ENCODE measurements around the gene ATG7.
"Not testable (repeated sequence)": the region's sequence is repeated elsewhere in the genome, so short reads cannot be mapped to it uniquely, and the experiment has no call there.

Gene ATG7

DNA sequence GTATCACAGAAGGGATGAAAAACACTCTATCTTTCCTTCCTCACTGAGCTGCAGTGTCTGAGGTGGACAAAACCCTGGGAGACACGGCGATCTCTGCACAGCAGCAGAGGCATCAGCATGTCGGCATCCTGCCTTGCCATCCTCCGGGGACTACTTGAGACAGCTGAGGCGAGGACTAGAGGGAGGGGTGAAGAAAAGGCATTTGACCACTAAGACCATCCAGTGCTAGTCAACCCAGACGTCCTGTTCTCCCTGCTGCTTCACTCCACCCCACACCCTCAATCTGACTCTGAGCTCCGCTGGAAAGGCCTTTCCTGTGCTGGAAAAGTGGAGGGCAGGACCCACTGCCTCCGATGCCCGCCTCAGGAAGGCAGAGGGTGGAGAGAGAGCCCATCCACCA is 304.3 kb downstream of the ATG7 start:
- DNase-seq = no peak

DNA sequence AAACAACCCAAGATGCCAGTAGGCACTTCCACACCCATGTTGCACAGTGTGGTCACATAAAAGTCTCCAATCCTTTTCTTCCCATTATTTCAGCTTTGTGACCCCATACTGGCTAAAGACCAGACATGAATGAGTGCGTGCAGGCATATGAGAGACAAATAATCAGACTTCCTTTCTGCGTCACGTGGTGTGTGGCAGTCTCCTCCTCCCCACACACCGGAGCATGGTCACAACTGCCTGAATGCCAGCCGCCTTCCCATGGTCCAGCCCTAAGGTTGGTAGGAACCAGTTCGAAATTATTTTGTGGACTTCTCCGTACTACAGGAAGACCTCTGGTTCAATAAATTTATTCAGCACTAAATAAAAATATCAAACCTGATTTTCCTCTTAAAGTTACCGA is 306.0 kb downstream of the ATG7 start:
- no peak for DNase-seq

DNA sequence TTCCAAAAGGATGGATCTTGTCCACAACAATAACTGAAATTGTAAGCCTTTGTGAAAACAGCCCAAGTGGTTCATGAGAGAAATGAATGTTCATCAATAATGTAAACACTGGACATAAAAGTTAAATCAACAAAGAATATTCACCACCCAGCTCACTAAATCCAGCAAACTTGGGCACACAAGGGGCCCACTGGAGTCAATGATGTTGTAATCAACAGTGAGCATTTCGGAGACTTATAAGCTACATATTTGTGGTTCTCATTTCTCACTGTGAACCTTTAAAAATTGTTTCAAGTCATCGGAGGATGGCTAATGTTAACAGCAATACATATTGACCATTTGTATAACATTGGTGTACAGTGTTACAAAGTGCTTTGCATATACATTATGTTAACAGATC is 308.4 kb downstream of the ATG7 start:
- DNase-seq = no peak

DNA sequence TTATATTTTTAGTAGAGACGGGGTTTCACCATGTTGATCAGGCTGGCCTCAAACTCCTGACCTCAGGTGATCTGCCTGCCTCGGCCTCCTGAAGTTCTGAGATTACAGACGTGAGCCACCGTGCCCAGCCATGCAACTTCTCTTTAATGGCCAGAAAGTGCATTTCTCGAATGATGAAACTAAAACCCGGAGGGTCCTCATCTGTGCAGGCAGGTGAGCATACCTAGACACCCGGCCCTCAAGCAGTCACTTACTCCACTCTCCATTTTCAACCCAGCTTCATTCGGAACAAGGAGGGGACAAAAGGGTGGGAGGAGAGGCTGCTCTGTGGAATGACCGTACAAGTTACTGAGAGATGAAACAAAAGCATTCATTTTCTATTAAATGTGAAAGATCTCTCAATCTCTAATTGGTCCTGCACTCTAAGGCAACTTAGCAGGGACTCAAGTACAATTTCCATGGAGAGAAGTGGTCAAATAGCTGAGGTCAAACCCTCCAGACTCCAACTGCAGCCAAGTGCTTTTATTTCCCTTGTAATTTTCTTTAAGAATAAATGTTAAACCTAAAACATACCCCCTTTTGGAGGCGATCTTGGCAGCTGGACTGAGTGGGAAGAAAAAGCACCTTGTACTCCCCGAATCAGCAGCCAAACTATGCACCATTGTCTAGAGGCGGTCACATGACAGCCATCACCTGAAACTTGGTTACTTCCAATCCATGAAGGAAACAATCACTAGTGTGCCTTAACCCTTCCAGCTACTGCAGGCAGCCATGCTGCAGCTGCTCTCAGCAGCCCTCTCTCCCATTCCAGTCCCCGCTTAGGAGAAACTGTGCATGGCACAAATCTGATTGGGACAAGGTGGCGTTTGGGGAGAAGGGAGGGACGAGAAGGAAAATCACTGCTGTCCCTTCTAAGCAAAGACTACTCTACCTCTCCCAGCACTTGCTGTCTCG is 309.3 kb downstream of the ATG7 start:
- no peak for DNase-seq

DNA sequence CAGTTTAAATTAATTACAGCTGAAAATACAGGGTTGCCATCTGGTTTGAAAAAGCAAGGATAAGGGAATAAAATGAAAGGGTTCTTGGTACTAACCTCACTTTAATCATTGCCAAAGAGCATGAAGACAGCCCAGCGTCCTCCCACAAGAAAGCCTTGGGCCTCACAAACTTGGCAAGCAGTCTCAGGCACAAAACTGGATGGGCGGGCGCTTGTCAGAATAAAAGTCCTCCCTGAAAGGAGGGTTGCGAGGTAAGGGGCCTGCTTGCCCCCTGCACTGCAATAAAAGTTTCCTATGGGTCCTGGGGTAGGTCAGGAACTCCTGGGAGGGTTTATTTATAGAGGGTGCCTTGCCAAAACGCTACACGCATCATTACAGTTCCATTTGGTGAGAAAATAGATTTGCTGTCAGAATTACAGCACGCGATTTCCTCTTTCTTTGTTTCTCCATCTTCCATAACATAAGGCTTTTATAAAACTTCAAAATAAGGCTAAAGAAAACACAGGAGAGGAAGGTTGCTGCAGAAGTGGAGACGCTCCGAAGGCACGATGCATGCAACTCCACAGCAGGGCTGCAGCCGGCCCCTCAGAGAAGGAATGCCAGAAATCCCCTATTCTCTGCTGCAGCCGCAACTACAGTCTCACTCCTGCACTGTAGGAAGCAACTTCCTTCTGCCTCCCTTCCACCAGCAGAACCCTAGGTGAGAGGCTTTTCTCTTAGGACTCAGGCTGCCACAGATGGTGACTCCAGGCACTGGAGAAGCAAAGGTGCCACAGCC is 310.2 kb downstream of the ATG7 start:
- no peak for DNase-seq

DNA sequence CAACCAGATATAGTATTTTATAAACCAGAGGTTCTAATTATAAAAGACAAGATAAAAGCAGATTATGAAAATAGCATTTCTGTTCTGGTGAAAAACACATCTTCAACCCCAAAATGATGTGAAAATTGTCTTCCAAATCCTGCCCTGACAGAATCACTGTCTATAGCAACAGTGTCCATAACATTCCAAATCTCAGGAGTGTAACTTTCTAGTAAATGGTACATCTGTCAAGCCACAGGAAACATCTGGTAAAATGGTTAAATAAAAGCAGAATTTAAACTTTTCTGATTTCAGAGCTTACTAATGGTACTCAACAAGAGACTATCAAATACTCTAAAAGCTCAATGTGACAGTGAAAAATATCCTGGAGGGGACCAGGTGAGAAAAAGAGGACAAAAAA is 311.0 kb downstream of the ATG7 start:
- no peak for DNase-seq

DNA sequence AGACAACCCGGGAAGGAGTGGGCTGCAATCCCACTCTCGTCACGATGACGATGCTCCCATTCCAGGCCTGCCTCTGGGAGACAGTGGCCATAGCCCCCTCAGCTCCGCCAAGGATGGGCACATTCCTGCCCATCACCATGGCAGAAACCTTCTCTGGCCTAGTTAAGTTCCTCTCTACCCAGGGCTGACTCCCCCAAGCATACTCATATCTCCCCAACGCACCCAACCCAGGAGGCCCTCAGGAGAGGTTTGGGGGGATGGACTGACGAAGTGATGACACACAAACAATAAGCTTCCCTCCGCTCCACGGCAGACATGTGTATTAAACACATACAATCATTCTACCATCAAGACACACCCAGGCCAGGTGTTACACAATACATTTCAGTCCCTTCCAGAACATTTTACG is 311.4 kb downstream of the ATG7 start:
- no peak for DNase-seq

DNA sequence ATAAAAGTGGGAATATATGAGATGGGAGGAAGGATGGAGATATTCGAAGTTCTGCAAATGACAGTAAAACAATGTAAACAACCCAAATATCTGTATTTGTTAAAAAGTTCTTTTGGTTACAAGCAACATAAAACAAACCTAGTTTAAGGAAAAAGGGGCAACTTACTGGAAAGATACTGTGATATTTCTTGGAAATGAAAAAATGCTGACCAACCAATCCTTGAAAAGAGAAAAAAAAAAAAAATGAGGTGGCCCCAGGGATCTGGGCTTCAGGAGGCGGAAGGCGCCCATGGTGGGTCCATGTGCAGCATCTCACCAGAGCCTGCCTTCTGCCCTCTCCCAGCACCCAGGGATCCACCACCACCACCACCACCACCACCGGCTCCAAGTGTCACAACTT is 312.4 kb downstream of the ATG7 start:
- no peak for DNase-seq

DNA sequence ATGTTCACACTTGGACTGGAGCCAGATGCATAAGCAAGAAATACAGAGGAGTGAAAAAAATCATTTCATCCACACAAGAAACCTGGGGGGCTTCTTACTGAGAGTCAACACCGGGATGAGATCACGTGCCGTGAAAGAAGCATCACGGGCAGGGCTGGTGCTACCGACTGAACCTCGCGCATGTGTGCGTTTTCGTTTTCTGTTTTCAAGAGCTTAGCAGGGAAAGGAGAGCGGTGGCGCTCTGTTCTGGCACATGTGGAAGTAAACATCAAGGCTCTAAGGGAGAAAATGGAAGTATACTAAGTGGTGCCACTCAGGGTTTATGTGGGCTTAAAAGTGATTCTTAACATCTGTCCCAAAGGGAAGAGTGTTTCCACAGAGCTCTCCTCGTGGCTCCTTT is 315.6 kb downstream of the ATG7 start:
- no peak for DNase-seq

DNA sequence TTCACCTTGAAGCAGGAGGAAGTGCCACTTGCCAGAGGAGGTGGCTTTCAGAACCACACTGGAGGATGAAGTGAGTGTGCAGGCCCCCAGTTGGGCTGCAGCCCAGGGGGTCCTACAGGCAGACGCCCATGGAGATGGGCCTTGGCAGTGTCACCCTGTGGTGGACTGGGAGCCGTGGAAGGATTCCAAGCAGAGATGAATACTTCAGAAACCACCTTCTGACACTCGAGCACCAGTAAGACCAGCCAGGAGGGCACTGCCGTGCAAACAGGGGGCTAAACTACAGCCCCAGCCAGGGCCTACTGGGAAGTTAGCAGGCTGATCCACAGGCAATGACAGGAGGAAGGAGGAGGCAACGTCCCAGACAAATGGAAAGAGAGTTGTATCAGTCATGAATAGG is 316.1 kb downstream of the ATG7 start:
- DNase-seq = no peak

DNA sequence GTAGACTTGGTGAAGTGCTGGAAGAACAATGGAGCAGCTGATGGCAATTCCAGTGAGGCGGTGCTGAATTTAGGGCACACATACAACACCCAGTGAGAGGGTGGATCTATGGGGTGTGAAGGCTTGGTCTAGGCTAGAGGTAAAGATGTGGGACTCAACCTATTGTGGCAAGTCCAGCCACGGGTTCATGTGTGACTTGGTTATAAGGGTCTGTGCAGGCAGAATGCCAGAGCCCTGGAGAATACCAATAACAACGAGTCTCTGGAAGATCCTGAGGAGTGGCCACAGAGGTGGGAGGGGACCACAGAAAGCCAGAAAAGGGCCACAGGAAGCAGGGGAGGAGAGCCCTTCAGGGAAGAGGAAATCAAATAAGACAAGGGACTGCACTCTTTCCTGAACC is 316.6 kb downstream of the ATG7 start:
- DNase-seq = no peak

DNA sequence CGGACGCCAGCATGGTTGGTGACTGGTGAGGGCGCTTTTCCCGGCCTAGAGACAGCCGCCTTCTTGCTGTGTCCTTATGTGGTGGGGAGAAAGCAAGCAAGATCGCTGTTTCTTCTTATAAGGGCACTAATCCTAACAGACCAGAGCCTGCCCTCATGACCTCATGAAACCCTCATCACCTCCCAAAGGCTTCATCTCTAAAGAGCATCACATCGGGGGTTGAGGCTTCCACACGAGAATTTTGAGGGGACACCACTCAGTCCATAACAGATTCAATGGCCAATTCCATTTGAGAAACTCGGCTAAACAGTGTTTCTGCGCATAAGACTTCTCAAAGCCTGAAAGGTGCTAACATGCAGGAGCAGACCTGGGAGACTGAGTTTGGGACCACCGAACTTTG is 317.5 kb downstream of the ATG7 start:
- DNase-seq = no peak

DNA sequence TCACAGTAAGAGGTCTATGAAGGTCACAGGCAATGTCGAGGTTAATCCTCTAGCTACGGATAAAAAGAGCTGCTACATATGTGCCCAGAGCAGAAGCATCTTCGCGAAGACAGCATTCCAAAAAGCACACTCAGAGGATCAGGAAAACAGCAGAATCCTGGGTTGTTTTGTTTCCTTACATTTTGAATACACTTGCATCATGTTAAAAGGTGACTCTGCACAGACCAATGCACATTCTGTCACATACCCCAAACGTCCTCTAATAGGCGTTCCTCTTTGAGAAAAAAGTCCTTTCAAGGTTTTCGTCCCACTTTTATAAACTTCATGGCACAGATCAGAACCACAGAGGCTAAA is 318.8 kb downstream of the ATG7 start:
- DNase-seq = no peak

DNA sequence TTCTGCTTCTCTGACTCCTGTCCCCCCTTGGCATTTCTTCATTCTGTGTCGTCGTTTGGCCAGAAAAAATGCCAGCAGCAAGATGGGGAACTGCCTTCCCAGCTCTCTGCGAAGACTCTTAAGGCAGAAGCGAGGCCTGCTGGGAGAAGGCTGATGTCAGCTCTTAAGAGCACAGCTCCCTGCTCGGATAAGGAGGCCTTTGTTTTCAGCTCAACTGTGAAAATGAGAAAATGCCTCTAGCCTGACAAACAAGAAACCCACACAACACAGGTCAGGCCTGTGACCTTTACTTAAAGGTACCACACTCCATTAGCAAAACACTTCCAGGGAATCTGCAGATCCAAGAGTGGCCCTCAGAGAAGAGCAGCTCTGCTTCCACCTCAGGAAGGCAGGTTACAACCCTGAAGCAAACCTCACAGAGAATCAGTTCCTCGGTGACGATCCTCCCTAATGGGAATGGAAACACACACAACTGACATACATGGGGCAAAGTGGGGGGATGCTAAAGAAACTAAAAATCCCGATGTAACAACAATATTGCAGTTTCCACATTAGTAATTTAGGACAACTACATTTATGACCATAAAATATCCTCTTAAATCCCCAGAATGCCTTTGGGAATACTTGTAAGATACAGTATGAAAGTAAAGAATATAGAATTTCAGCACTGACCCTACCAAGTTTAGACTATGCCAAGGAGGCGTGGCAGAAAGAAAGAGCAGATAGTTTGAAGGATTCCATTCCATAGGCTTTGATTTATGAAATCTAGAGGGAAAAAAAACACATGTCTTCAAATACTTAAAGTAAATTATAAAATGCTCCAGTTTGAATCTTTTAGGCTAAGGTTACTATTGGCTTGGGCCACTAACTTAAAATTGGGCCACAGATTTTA is 319.4 kb downstream of the ATG7 start:
- no peak for DNase-seq

DNA sequence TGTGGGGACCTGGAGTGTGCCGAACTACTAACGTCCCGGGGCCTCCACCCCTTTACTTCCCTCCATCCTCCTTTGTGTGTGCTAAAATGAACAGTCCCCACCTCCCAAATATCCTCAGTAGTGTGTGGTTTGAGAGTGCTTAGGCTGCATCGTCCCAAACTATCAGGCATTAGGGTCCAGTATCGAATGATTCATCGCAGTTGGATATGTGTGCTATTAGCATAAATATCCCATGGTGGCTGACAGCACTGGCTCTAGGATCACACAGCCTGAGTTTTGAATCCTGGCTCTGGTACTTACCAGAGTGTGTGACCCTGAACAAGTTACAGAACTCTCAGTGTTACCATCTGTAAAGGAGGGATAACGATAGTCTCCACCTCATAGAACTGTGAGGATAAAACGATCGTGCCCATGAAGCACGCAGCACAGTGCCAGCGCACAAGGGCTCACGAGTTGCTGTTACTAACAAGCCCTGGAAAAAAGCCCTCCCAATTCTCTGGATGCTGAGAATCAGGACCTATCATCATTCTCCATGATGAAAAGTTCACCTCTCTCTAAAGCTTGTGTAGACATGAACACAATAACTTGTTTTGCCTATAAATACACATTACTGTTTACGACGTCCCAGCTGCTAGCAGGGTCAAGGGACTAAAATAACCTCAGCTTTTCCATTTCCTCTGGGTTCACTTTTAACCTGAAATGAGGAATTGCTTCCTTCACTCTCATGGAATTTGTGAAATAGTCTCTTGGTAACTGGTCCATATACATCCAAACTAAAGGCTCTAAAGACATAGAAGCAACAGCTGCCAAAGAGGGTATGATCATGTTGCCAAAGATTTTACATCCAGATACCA is 320.5 kb downstream of the ATG7 start:
- no peak for DNase-seq

DNA sequence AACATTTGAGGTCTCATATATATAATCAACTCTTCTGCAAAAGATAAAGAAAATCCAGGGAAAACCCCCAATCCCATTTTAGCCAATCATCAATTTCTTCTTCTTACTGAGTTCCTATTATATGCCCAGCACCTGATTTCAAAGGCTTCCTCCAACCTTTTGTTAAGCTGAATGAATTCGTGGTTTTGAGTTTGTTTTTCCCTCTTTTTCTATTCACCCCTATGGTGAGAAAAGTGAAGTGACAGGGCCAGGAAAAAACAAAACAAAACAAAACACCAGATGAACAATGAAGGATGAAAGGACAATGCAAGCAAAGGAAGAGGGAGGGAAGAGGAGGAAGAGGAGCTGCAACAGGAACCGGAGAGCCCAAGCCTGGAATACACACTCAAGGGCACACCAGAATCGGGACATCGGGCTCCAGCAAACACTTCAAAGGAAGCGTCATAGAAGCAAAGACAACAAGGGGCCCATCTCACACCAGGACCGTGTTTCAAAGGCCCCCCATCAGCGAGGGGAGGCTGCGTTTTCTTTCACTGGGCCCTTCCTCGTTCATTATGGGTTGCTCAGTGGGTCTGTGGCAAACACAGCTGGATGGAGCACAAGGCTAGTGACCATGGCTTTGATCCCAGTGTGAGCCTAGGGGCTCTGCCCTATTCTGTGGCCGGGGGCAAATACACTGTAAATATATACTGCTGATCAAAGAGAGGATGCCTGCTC is 321.3 kb downstream of the ATG7 start:
- no peak for DNase-seq

DNA sequence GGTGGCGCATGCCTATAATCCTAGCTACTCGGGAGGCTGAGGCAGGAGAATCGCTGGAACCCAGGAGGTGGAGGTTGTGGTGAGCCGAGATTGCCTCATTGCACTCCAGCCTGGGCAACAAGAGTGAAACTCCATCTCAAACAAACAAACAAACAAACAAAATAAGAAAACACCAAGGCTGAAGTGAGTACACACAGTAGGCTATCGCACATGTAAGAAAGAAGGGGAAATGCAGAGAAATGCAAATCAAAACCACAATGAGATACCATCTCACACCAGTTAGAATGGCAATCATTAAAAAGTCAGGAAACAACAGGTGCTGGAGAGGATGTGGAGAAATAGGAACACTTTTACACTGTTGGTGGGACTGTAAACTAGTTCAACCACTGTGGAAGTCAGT is 322.8 kb downstream of the ATG7 start:
- DNase-seq = not testable (repeated sequence)

DNA sequence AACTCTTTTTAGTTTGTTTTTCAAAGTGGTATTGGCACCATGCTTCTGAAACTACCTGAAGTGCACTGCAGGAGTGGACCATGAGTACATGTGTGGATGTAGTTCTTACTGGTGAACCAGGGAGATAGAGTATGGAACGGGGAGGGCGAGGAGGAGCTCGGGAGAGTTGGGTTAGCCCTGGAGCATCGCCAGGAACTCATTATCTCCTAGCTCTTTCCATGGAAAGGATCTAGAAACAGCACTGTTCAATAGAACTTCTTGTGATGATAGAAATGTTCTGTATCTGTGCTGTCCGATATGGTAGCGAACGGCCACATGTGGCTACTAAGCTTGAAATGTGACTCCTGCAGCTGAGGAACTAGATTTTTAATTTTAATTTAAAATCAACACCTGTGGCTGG is 324.2 kb downstream of the ATG7 start:
- DNase-seq = no peak

DNA sequence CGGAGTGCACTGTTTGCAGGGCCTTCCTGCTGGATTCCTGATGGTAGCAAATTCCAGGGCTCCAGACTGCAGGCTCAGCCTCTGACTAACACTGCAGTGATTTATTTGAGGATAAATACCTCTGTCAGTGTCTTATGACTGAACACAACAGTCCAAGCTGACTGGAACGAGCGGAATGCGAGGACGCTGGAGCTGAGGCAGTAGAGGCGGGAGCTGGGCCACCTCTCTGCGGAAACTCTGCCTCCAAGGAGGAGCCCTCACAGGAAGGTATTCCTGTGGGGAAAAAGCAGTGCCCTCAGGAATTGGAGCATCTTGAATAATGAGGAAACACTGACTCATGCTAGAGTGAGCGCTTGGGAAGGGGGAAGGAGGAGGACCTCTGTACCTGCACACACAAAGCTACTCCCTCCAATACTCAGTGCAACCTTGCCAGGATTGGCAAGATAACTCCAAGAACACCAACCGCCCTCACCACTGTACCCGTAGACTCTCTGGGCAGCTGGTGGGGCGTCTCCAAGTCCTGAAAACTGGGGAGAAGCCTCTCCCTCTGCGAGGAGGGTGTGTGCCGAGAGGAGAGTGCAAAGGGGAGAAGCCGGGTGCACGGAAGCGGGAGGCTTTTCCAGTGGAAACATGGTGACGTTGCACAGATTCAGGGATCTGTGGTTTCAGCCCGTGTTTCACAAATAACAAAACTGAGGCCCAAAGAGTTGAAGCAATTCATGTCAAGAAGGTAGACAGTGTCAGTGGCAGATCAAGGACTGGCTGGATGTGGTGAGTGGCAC is 328.5 kb downstream of the ATG7 start:
- no peak for DNase-seq

DNA sequence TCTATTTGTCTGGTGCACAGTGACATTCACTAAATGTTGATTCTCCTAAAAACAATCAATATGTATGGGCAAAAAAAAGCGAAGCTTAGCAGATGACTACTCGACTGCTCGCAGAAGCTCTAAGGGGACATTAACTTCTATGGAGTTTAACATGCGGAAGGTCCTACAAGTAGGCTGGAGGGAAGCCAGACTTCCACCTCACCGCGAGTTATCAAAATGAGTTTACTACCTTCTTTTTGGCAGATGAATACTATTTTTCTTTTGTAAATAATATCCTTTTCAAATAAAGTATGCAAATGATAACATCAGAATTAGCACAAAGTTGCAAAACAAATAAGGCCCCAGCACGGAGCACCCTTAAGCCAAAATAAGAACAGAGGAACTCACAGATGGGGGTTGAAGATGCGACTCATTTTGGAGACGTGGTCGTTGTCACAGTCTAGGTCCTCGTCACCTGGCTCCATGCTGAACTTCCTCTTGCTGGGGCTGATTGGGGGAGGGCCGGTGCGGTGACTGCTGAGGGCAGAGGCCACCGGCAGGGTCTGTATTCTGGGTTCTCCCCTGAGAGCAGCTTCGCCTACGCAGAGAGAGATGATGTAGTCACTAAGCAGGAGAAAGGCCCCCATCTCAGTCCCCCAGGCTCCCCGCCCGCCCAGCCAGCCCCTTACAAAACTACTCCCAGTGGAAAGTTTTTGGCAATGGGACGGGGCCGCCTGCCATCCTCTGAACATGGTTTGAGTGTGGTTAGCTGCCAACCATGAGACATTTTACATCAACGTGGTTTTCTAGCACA is 329.4 kb downstream of the ATG7 start:
- DNase-seq = no peak

Measured in NCI-H510A (cell line).